ENCODE results near the gene EPS8L1.

The EPS8L1 gene

GRCh38 chr19:55041244-55041626, 34.4 kb upstream of the EPS8L1 start:
- no peak for TF ChIP-seq EP300 (IDR thresholded peaks at IDR 0.05; ENCODE audit: borderline replicate concordance)
- no peak for TF ChIP-seq CREB1 (IDR thresholded peaks at IDR 0.05; ENCODE audit: low read depth)
- TF ChIP-seq MAX (IDR thresholded peaks at IDR 0.05): no peak

DNA sequence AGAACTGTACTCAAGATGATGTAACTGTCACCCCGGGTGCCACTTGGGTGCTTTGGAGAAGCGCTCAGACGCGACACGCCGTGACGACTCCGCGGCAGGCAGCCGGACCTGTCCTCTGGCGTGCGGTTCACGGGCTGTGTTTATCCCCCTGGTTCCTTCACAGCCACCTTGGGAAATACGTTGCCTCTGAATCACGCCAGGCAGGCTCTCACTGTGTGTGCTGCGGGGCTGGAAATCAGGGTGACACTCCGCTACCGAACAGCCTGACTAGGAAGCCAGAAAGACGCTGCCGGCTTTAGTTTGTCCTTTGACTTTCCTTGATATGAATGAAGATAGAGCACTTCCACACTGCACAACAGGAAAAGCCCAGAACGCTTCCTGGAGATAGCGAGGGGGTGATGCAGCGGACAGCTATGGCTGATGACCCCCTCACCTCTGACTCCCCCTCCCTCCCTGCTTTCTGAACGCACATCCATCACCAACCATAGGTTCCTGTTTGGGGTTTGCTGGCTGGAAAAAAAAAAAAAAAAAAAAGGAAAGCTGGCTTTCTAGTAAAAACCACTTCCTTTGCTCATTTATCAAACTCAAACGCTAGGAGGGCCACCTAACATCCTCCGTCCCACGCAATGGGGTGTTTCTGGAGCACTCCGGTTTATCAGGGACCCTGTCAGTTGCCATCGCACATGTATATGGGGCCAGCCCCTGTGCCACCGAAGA, 33.9 kb upstream of the EPS8L1 start:
- no peak for TF ChIP-seq MAX (IDR thresholded peaks at IDR 0.05)
- no peak for TF ChIP-seq CEBPB (IDR thresholded peaks at IDR 0.05)
- no peak for TF ChIP-seq EP300 (IDR thresholded peaks at IDR 0.05; ENCODE audit: borderline replicate concordance)
- no peak for TF ChIP-seq RAD21 (IDR thresholded peaks at IDR 0.05; ENCODE audit: low read depth)
- TF ChIP-seq FOXM1 (IDR thresholded peaks at IDR 0.05; ENCODE audit: borderline replicate concordance, low read depth): no peak
- no peak for TF ChIP-seq NFIC (IDR thresholded peaks at IDR 0.05)
- no peak for TF ChIP-seq REST (IDR thresholded peaks at IDR 0.05; ENCODE audit: low read depth)
- no peak for TF ChIP-seq ZBTB7A (IDR thresholded peaks at IDR 0.05; ENCODE audit: low read depth)
- TF ChIP-seq TAF1 (IDR thresholded peaks at IDR 0.05; ENCODE audit: low read depth): no peak
- TF ChIP-seq, protein P1, sequence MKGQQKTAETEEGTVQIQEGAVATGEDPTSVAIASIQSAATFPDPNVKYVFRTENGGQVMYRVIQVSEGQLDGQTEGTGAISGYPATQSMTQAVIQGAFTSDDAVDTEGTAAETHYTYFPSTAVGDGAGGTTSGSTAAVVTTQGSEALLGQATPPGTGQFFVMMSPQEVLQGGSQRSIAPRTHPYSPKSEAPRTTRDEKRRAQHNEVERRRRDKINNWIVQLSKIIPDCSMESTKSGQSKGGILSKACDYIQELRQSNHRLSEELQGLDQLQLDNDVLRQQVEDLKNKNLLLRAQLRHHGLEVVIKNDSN (IDR thresholded peaks at IDR 0.05): no peak
- no peak for TF ChIP-seq TEAD4 (IDR thresholded peaks at IDR 0.05)

DNA sequence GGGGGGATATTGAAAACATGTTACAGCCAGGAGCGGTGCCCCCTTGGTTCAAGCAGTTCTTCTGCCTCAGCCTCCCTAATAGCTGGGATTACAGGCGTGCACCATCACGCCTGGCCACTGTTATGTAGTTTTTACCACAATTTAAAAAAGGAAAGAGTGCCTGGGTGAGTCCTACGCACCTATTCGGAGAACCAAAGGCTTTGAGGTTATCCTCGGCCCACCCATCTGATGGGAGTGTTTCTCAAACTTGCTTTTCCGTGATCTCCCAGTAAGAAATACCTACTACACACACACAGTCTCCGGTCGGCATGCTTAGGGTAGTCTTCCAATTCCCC, 33.4 kb upstream of the EPS8L1 start:
- TF ChIP-seq TCF12 (IDR thresholded peaks at IDR 0.05; ENCODE audit: low read depth): no peak
- TF ChIP-seq EGR1 (IDR thresholded peaks at IDR 0.05): no peak
- no peak for TF ChIP-seq CREB1 (IDR thresholded peaks at IDR 0.05; ENCODE audit: low read depth)
- TF ChIP-seq EP300 (IDR thresholded peaks at IDR 0.05; ENCODE audit: borderline replicate concordance): no peak
- TF ChIP-seq YY1 (IDR thresholded peaks at IDR 0.05; ENCODE audit: low read depth): no peak
- TF ChIP-seq RAD21 (IDR thresholded peaks at IDR 0.05; ENCODE audit: low read depth): no peak
- no peak for TF ChIP-seq REST (IDR thresholded peaks at IDR 0.05; ENCODE audit: low read depth)
- TF ChIP-seq, protein P1 (IDR thresholded peaks at IDR 0.05): no peak
- TF ChIP-seq FOXM1 (IDR thresholded peaks at IDR 0.05; ENCODE audit: borderline replicate concordance, low read depth): no peak
- TF ChIP-seq MAX (IDR thresholded peaks at IDR 0.05): no peak
- no peak for TF ChIP-seq ZBTB7A (IDR thresholded peaks at IDR 0.05; ENCODE audit: low read depth)
- TF ChIP-seq NFIC (IDR thresholded peaks at IDR 0.05): no peak
- no peak for TF ChIP-seq TAF1 (IDR thresholded peaks at IDR 0.05; ENCODE audit: low read depth)
- TF ChIP-seq TEAD4 (IDR thresholded peaks at IDR 0.05): no peak
- TF ChIP-seq CEBPB (IDR thresholded peaks at IDR 0.05): no peak

DNA sequence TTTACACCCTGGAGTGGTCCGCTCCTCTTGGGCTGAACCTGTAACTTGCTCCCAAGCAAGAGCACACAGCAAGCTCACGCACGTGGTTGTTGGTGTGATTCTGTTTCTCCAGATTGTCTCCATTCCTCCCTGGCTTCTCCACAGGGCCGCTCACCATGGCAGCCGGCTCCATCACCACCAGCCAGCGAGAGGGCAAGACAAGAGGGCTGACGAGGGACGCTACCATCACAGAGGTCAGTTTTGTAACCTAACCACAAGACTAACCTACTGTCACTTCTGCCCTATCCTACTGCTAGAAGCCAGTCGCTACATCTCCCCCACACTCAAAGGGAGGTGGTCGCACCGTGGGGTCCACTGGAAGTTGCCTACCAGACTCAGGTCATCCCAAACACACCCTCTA, 33.0 kb upstream of the EPS8L1 start:
- TF ChIP-seq TCF12 (IDR thresholded peaks at IDR 0.05; ENCODE audit: low read depth) (no peak), TEAD4 (IDR thresholded peaks at IDR 0.05) (no peak), CREB1 (IDR thresholded peaks at IDR 0.05; ENCODE audit: low read depth) (no peak), EP300 (IDR thresholded peaks at IDR 0.05; ENCODE audit: borderline replicate concordance) (no peak), YY1 (IDR thresholded peaks at IDR 0.05; ENCODE audit: low read depth) (no peak), MAX (IDR thresholded peaks at IDR 0.05) (no peak), EGR1 (IDR thresholded peaks at IDR 0.05) (no peak), FOXM1 (IDR thresholded peaks at IDR 0.05; ENCODE audit: borderline replicate concordance, low read depth) (no peak)
- TF ChIP-seq, protein P1 (IDR thresholded peaks at IDR 0.05): no peak

- no peak for TF ChIP-seq REST (IDR thresholded peaks at IDR 0.05; ENCODE audit: low read depth)
- TF ChIP-seq EGR1 (IDR thresholded peaks at IDR 0.05): no peak
- no peak for TF ChIP-seq TCF12 (IDR thresholded peaks at IDR 0.05; ENCODE audit: low read depth)
- TF ChIP-seq CEBPB (IDR thresholded peaks at IDR 0.05): no peak
- TF ChIP-seq FOXM1 (IDR thresholded peaks at IDR 0.05; ENCODE audit: borderline replicate concordance, low read depth): no peak
- TF ChIP-seq NFIC (IDR thresholded peaks at IDR 0.05): no peak
- TF ChIP-seq TAF1 (IDR thresholded peaks at IDR 0.05; ENCODE audit: low read depth): no peak
- TF ChIP-seq, protein P1 (IDR thresholded peaks at IDR 0.05): no peak
- no peak for TF ChIP-seq TEAD4 (IDR thresholded peaks at IDR 0.05)
- TF ChIP-seq MAX (IDR thresholded peaks at IDR 0.05): no peak
- no peak for TF ChIP-seq YY1 (IDR thresholded peaks at IDR 0.05; ENCODE audit: low read depth)
- no peak for TF ChIP-seq EP300 (IDR thresholded peaks at IDR 0.05; ENCODE audit: borderline replicate concordance)
- TF ChIP-seq RAD21 (IDR thresholded peaks at IDR 0.05; ENCODE audit: low read depth): no peak
- TF ChIP-seq ZBTB7A (IDR thresholded peaks at IDR 0.05; ENCODE audit: low read depth): no peak
- TF ChIP-seq CREB1 (IDR thresholded peaks at IDR 0.05; ENCODE audit: low read depth): no peak
Measured at GRCh38 chr19:55044286-55044685, 31.4 kb upstream of the EPS8L1 start.

Measured in Ishikawa (cell line).